HG03457 (cell line): ENCODE results near the gene ADAM8.

Experiments used
- ATAC-seq: cut with Tn5 transposase; IDR thresholded peaks from one replicate; pipeline ENCODE4 v1.9.1; 2021; ENCODE audit warnings: moderate number of reproducible peaks; ENCODE audit not compliant: unreplicated experiment

ADAM8 gene

GRCh38 chr10:133251388-133252222 is 25.1 kb downstream of the ADAM8 start:
- no peak for ATAC-seq

GRCh38 chr10:133249975-133250754 is 26.5 kb downstream of the ADAM8 start:
- no peak for ATAC-seq

- ATAC-seq: no peak
Observed at GRCh38 chr10:133249094-133249780, 27.4 kb downstream of the ADAM8 start.

GRCh38 chr10:133248334-133248715 is 28.3 kb downstream of the ADAM8 start:
- ATAC-seq: no peak

GRCh38 chr10:133247681-133248333 is 28.9 kb downstream of the ADAM8 start:
- no peak for ATAC-seq

GRCh38 chr10:133246236-133246626 is 30.4 kb downstream of the ADAM8 start:
- no peak for ATAC-seq

GRCh38 chr10:133245439-133246235 is 31.0 kb downstream of the ADAM8 start:
- ATAC-seq: no peak

GRCh38 chr10:133243593-133243992 is 33.1 kb downstream of the ADAM8 start:
- no peak for ATAC-seq

- no peak for ATAC-seq
Observed at GRCh38 chr10:133242611-133243356, 33.9 kb downstream of the ADAM8 start.

GRCh38 chr10:133241501-133242205 is 35.0 kb downstream of the ADAM8 start:
- no peak for ATAC-seq

GRCh38 chr10:133239990-133240389 is 36.7 kb downstream of the ADAM8 start:
- no peak for ATAC-seq

GRCh38 chr10:133238466-133238804 is 38.2 kb downstream of the ADAM8 start:
- no peak for ATAC-seq

- no peak for ATAC-seq
Observed at GRCh38 chr10:133237588-133238465, 38.8 kb downstream of the ADAM8 start, which contains the start of gene VENTX. VENTX (plus strand) TSS chr10:133237855; CDS start chr10:133237915, 60 bp downstream.

GRCh38 chr10:133237241-133237587 is 39.5 kb downstream of the ADAM8 start:
- ATAC-seq: no peak

- no peak for ATAC-seq
Observed at GRCh38 chr10:133236401-133237240, 40.0 kb downstream of the ADAM8 start.

- ATAC-seq: no peak
Observed at GRCh38 chr10:133235932-133236331, 40.7 kb downstream of the ADAM8 start.

GRCh38 chr10:133235265-133235855 is 41.3 kb downstream of the ADAM8 start:
- ATAC-seq: no peak
